DLD1 (cell line): ENCODE results near the gene TGFB1.
"Not testable (repeated sequence)": the region's sequence is repeated elsewhere in the genome, so short reads cannot be mapped to it uniquely, and the experiment has no call there.

Source experiments
- in situ Hi-C: cut with HindIII; loops from 2 replicates; pipeline ENCODE4 v1.10.0; 2017; ENCODE audit warnings: low sequenced_read_pairs

Gene TGFB1

GRCh38 chr19:41304706-41305483 lies 48.8 kb downstream of the TGFB1 start:
- in situ Hi-C loops = no loop called here

- in situ Hi-C loops = no loop called here
Observed at GRCh38 chr19:41303954-41304353, 49.8 kb downstream of the TGFB1 start.

GRCh38 chr19:41302624-41303351 lies 50.9 kb downstream of the TGFB1 start:
- in situ Hi-C loops = no loop called here

GRCh38 chr19:41300555-41300954 lies 53.2 kb downstream of the TGFB1 start:
- in situ Hi-C loops = no loop called here

- in situ Hi-C loops = no loop called here
Observed at GRCh38 chr19:41299755-41300089, 54.0 kb downstream of the TGFB1 start.

- in situ Hi-C loops = no loop called here
Observed at GRCh38 chr19:41299046-41299754, 54.5 kb downstream of the TGFB1 start.

- in situ Hi-C loops = no loop called here
Observed at GRCh38 chr19:41298348-41298964, 55.3 kb downstream of the TGFB1 start.

GRCh38 chr19:41297628-41298347 lies 55.9 kb downstream of the TGFB1 start:
- in situ Hi-C loops = no loop called here

- in situ Hi-C loops = no loop called here
Observed at GRCh38 chr19:41296433-41296871, 57.3 kb downstream of the TGFB1 start.

GRCh38 chr19:41295499-41295898 lies 58.2 kb downstream of the TGFB1 start:
- in situ Hi-C loops = no loop called here

- in situ Hi-C loops = no loop called here
Observed at GRCh38 chr19:41294393-41294792, 59.3 kb downstream of the TGFB1 start.

GRCh38 chr19:41289814-41290213 lies 63.9 kb downstream of the TGFB1 start:
- in situ Hi-C loops = not testable (repeated sequence)

- in situ Hi-C loops = no loop called here
Observed at GRCh38 chr19:41288673-41289530, 64.8 kb downstream of the TGFB1 start.
